SH-SY5Y (cell line): ENCODE measurements around the gene APOBEC3B.

Experiments
- GATA2 ChIP-seq: IDR thresholded peaks from 2 replicates; pipeline ENCODE4 v1.6.1; 2011; ENCODE audit warnings: mild to moderate bottlenecking, low read depth, low read length
- GATA3 ChIP-seq: IDR thresholded peaks from 2 replicates; pipeline ENCODE4 v1.6.1; 2011; ENCODE audit warnings: low read depth, mild to moderate bottlenecking, low read length, moderate library complexity

GRCh38 chr22:38997518-38997917 is 15.4 kb downstream of the APOBEC3B start:
- TF ChIP-seq GATA2 (no peak), GATA3 (no peak)
